Mesodermal cell (in vitro differentiated cells): Measurements from ENCODE around the gene MTX2.

Experiments used
- H3K27ac ChIP-seq: 2 replicates; pipeline ENCODE4 v1.7.0; 2013; ENCODE audit warnings: mild to moderate bottlenecking, low read depth, low read length, moderate library complexity; ENCODE audit not compliant: severe bottlenecking
- H3K36me3 ChIP-seq: 2 replicates; pipeline ENCODE4 v1.7.1; 2013; ENCODE audit warnings: mild to moderate bottlenecking, low read length, moderate library complexity; ENCODE audit not compliant: control insufficient read depth, insufficient read depth
- H3K4me1 ChIP-seq: one replicate; pipeline ENCODE4 v1.7.1; 2013; ENCODE audit warnings: mild to moderate bottlenecking, low read length; ENCODE audit not compliant: insufficient read depth, control insufficient read depth, poor library complexity, severe bottlenecking
- H3K4me3 ChIP-seq: 2 replicates; pipeline ENCODE4 v1.7.0; 2013; ENCODE audit warnings: low read length, control low read depth, mild to moderate bottlenecking; ENCODE audit not compliant: insufficient read depth, poor library complexity, severe bottlenecking; ENCODE audit errors: extremely low read depth
- H3K9me3 ChIP-seq: 2 replicates; pipeline ENCODE4 v1.7.1; 2013; ENCODE audit warnings: mild to moderate bottlenecking, low read length, moderate library complexity; ENCODE audit not compliant: control insufficient read depth
- WGBS, 2 experiments: methylation state at CpG; one replicate each; pipeline ENCODE4 v1.1.5; 2013; ENCODE audit warnings: missing lambda C conversion rate in 2 of 2; ENCODE audit not compliant: insufficient coverage in 2 of 2; 5-methylcytosine and 5-hydroxymethylcytosine counted together

Gene MTX2

DNA sequence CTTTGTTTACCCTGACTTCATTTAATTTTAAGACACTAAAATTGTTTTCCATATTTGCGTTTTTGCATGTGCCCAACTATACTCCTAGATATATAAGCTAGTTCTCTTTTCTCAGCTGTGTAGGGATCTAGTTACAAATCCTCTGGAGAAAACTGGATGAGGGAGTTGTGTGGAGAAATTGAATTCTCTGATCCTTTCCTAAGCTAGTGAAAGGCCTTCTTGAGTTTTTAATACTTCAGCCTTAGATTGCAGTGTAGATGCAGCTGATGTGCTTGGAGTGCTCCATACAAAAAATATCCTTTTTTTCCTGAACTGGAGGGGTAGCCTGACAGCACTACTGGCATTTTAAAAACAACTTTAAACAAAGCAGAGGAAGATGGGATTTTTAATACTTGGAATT is 8.6 kb upstream of the MTX2 start:
- no CpG with 5 or more reads among the region's 1 CpG for WGBS, 2 experiments
- H3K27ac ChIP-seq = no peak overlapping the region
- H3K9me3 ChIP-seq = no peaks in the 10 kb centered on the region
- H3K4me3 ChIP-seq = no peak overlapping the region
- no peaks in the 10 kb centered on the region for H3K36me3 ChIP-seq
- H3K4me1 ChIP-seq = no peaks in the 10 kb centered on the region

DNA sequence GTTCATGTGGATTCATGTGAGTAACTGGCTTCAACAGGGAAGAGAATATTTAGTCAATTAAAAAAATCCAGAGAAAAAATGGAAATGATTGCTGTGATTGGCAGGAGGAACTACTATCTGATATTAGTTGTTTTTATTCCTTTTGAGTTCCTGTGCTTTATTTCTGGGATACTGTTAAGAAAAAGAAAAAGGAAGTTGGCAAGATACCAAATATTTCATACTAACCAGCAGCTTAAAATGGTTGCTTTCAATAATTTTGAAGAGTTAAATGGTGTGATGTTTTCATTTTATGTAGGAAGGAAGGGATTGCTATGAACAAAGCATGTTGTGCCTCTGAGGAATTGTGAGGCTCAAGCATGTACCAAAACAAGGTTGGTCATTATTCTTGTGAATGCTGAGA is 8.1 kb upstream of the MTX2 start:
- Histone ChIP-seq H3K4me1 (no peaks in the 10 kb centered on the region), H3K36me3 (no peaks in the 10 kb centered on the region), H3K4me3 (no peak overlapping the region), H3K27ac (no peak overlapping the region), H3K9me3 (no peaks in the 10 kb centered on the region)

DNA sequence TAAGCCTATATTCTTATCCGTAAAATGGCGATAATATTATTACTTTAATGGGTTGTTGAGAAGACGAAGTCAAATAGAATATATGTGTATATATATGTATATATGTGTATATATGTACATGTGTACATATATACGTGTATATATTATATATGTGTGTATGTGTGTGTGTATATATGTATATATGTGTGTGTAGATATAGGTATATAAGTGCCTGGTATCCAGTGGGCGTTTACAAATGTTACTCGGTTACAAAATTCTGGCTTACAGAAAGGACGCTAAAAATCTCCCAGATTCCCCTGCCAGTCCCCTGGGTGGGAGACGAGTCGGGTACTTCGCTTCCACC is 295 bp upstream of the MTX2 start:
- H3K27ac ChIP-seq = no peak overlapping the region
- no peaks in the 10 kb centered on the region for H3K4me1 ChIP-seq
- WGBS, 2 experiments = 9 to 17% methylated on average over 2 to 6 of the region's 10 CpGs
- H3K36me3 ChIP-seq = no peaks in the 10 kb centered on the region
- H3K4me3 ChIP-seq = peak overlapping the region; percentile 77
- H3K9me3 ChIP-seq = no peaks in the 10 kb centered on the region

DNA sequence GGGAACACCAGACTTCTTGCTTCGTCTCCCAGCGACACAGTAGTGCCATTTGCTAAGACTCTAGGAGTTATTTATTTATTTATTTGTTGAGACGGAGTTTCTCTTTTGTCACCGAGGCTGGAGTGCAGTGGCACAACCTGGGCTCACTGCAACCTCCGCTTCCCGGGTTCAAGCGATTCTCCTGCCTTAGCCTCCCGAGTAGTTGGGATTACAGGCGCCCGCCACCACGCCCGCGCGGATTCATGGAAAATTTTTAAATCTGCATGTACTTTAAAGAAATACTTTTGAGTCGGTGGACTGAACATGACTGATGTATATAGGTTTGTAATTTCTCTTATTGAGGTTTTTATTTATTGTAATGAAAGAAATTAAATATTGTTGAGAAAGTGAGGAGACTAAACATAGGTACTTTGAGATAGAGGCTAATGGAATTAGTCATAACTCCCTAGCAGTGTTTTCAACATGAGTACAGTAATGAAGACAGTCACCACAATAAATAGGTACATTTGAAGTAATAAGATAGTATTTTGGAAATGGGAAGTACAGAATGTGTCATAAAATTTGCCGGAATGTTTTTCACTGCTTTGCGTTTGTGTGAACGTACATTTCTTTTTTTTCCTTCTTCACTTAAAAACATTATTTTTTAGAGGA is 983 bp downstream of the MTX2 start:
- WGBS, 2 experiments = 70% methylated on average over 5 to 12 of the region's 18 CpGs
- Histone ChIP-seq H3K4me1 (no peaks in the 10 kb centered on the region), H3K36me3 (no peaks in the 10 kb centered on the region), H3K9me3 (no peaks in the 10 kb centered on the region), H3K27ac (peak overlapping the region; percentile 62), H3K4me3 (peak overlapping the region; percentile 77)

DNA sequence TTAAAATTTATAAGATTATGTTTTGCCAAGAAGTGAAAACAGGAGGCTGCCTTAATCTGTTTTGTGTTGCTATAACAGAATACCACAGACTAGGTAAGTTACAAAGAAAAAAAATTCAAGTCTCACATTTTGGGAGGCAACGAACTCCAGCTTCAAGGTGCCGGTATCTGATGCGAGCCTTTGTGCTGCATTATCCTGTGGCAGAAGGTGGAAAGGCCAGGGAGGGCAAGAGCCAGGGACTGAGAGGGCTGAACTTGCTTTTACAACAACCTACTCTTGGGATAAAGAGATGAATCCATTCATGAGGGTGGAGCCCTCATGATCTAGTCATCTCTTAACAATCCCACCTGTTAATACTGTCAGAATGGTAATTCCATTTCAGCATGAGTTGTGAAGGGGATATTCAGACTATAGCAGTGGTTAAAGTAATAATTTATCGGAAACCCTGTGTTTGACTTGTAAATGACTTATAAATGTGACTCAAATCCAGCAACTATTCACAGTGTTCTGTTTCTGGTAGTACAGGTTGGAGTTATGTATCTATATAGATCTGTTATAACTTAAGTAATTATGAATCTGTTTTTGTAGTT is 3.7 kb downstream of the MTX2 start:
- WGBS, 2 experiments = 91% methylated on average over 4 of the region's 4 CpGs; no CpG with 5 or more reads in 1 of the 2 experiments
- no peaks in the 10 kb centered on the region for H3K9me3 ChIP-seq
- no peaks in the 10 kb centered on the region for H3K4me1 ChIP-seq

DNA sequence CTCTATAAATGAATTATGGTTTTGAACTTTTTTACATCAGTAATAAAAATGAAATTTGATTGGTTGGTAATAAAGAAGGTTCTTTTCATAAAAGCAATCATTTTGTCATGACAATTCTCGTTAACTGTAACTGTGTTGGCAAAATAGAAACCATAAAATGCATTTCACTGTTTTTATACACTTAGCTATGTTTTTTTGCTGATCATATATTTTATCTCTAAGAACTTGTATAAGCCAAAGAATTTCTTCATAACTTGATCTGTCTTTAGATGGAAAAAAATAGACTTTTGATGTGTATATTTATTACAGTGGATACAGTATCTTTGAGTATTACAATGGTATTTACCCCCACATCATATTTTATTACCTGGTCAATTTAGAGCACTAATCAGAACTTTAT is 9.7 kb downstream of the MTX2 start:
- H3K4me1 ChIP-seq = peaks cover 9% of the 10 kb centered on the region
- no peaks in the 10 kb centered on the region for H3K9me3 ChIP-seq
- no CpG with 5 or more reads among the region's 1 CpG for WGBS, 2 experiments
- no peak overlapping the region for H3K4me3 ChIP-seq
- no peak overlapping the region for H3K27ac ChIP-seq
- no peaks in the 10 kb centered on the region for H3K36me3 ChIP-seq

More for the DNA sequence above, 3.7 kb downstream of the MTX2 start:
- Histone ChIP-seq H3K27ac (no peak overlapping the region), H3K4me3 (no peak overlapping the region), H3K36me3 (no peaks in the 10 kb centered on the region)

DNA sequence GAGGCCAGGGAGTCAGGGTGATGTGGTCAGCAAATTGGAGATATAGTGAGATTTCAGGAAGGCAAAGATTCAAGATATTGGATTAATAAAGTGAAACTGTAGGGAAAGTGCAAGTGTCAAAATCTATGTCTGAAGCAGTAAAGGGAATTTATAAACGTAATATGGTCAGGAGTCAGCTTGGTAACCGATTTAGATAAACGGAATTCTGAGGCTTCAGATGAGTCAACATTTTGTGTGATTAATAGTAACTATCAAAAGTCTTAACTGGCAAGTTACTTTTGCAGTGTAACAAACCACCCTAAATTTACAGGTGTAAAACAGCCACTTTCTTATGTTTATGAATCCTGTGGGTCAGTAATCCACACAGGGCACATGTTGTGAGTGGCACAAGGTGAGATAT is 10.9 kb downstream of the MTX2 start:
- Histone ChIP-seq H3K36me3 (no peaks in the 10 kb centered on the region), H3K27ac (no peak overlapping the region), H3K4me3 (no peak overlapping the region), H3K4me1 (peaks cover 9% of the 10 kb centered on the region), H3K9me3 (no peaks in the 10 kb centered on the region)
- WGBS, 2 experiments = 89 to 100% methylated on average over 1 of the region's 3 CpGs

DNA sequence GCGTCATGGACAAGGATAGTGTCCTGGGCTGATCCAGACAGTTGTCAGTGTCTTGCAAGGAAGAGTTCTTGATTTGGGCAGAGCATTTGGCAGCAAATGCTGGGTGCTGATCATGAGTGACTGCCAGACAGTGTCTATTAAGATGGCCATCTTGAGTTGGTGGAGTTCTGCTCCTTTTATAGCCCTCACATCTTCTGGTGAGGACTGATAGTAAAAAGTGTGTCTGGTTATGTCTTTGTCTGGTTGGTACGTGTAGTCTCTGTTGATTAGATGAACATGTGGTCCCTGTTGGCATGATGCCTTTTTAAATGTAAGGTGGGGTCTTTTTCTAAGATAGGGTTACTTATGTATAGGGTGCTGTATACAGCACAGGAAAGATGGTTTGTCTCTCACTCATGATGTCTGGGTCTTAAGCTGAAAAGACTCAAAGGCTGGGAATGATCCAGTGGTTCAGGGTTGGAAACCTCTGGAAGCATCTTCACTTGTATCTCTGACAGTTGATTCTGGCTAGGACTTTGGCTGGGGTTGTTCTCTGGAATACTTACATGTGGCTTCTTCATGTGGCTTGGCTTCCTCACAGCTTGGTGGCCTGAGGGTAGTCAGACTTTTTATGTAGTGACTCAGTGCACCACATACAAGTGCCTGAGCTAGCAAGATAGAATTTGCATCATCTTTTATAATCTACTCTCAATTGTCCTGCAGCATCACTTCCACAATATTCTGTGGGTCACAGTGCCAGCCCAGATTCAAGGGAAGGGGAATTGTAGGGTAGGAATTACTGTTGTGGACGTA is 11.8 kb downstream of the MTX2 start:
- Histone ChIP-seq H3K27ac (no peak overlapping the region), H3K9me3 (no peaks in the 10 kb centered on the region), H3K36me3 (no peaks in the 10 kb centered on the region), H3K4me3 (no peak overlapping the region), H3K4me1 (peaks cover 9% of the 10 kb centered on the region)
- WGBS, 2 experiments = 94% methylated on average over 2 of the region's 3 CpGs

DNA sequence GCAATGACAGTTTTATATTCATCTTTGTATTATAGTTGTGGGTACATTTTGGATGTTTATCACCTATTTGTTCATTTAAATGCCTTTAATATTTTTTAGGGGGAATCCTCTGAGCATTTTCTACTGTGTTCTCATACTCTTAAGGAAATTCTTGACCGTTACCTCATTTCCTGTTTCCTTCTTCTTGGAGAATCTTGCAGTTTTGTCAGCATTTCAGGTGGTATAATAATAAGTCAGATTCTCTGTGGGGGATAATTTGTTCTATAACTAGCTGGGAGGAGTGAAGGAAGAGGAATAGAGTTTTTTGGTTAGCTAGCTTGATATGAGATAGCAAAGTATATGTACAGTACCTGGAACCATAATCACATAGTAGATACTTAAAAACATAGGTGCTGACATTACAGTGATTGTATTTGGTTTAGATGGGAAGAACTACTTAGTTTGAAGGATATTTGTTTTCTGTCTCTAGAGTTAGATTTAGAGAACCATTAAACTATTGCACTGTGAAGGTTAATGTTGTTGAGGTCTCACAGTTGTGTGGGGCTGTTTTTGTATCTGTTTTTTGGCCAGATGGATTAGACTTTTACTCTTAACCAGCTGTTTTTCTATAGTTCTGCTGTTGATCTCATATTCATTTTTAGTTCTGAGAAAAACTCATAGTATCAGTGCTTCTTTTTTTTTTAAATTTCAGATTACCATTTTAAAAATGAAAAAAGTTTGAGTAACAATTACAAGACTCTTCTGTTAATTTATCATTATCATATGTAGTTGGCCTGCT is 14.2 kb downstream of the MTX2 start:
- H3K4me3 ChIP-seq = no peak overlapping the region
- no peaks in the 10 kb centered on the region for H3K9me3 ChIP-seq
- no CpG with 5 or more reads among the region's 1 CpG for WGBS, 2 experiments
- no peaks in the 10 kb centered on the region for H3K36me3 ChIP-seq
- no peak overlapping the region for H3K27ac ChIP-seq
- peaks cover 9% of the 10 kb centered on the region for H3K4me1 ChIP-seq

DNA sequence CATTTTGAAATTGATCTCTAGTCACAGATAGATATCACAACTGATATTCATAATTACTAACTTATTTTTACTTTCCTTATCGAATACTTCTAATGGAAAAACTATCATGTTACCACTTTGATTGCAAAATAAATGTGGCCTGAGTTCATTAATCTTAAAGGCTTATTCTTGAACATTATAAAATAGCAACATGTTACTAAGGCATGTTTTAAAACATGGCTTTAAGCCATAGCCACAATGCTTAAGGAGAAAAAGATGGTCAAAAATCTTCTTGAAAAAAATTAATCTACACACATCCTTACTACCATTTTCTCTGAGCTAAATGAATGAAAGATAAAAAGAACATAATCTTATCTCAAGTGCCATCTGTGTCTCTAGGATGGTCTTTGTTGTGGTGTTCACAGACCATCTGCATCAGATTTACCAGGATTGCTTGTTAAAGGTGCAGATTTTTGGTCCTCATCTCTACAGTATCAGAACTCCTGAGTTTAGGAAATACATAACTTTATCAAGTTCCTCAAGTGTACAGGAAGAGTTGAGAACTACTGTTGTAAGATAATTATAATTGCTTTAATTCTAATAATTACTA is 15.3 kb downstream of the MTX2 start:
- Histone ChIP-seq H3K4me1 (peaks cover 9% of the 10 kb centered on the region), H3K9me3 (no peaks in the 10 kb centered on the region), H3K4me3 (no peak overlapping the region), H3K36me3 (no peaks in the 10 kb centered on the region), H3K27ac (no peak overlapping the region)
- no CpG with 5 or more reads among the region's 1 CpG for WGBS, 2 experiments
